ENCODE measurements around the gene ARHGEF5.
"Not testable (repeated sequence)": the region's sequence is repeated elsewhere in the genome, so short reads cannot be mapped to it uniquely, and the experiment has no call there.

Gene ARHGEF5

GRCh38 chr7:144407266-144407931 lies 52.2 kb downstream of the ARHGEF5 start:
- Histone ChIP-seq H3K4me2 (no peak overlapping the region), H3K4me1 (no peaks in the 10 kb centered on the region), H3K27ac (no peak overlapping the region), H3K27me3 (no peaks in the 10 kb centered on the region), H3K36me3 (no peaks in the 10 kb centered on the region), H4K20me1 (no peaks in the 10 kb centered on the region), H3K9me3 (no peaks in the 10 kb centered on the region), H3K9ac (no peak overlapping the region), H3K4me3 (no peak overlapping the region)
- no peak for TF ChIP-seq Cebpa-rat (IDR thresholded peaks at IDR 0.05)

- no peak for TF ChIP-seq Cebpa-rat (IDR thresholded peaks at IDR 0.05)
Measured at GRCh38 chr7:144408121-144408520, 52.9 kb downstream of the ARHGEF5 start.

GRCh38 chr7:144410441-144410840 lies 55.2 kb downstream of the ARHGEF5 start:
- TF ChIP-seq Cebpa-rat (IDR thresholded peaks at IDR 0.05) = no peak

More at GRCh38 chr7:144408121-144408520, 52.9 kb downstream of the ARHGEF5 start:
- no peak overlapping the region for H3K4me2 ChIP-seq
- no peak overlapping the region for H3K9ac ChIP-seq
- H4K20me1 ChIP-seq = no peaks in the 10 kb centered on the region
- no peaks in the 10 kb centered on the region for H3K36me3 ChIP-seq
- no peaks in the 10 kb centered on the region for H3K9me3 ChIP-seq
- H3K4me3 ChIP-seq = no peak overlapping the region
- no peak overlapping the region for H3K27ac ChIP-seq
- no peaks in the 10 kb centered on the region for H3K4me1 ChIP-seq
- H3K27me3 ChIP-seq = no peaks in the 10 kb centered on the region

GRCh38 chr7:144414815-144415214 lies 59.6 kb downstream of the ARHGEF5 start:
- Histone ChIP-seq H3K9ac (no peak overlapping the region), H3K4me3 (no peak overlapping the region), H3K27ac (no peak overlapping the region), H4K20me1 (no peaks in the 10 kb centered on the region), H3K9me3 (peaks cover 12% of the 10 kb centered on the region), H3K36me3 (no peaks in the 10 kb centered on the region), H3K27me3 (no peaks in the 10 kb centered on the region), H3K4me2 (no peak overlapping the region), H3K4me1 (no peaks in the 10 kb centered on the region)
- TF ChIP-seq Cebpa-rat (IDR thresholded peaks at IDR 0.05) = no peak

More at GRCh38 chr7:144410441-144410840, 55.2 kb downstream of the ARHGEF5 start:
- H3K27ac ChIP-seq = no peak overlapping the region
- no peaks in the 10 kb centered on the region for H3K4me1 ChIP-seq
- no peak overlapping the region for H3K4me2 ChIP-seq
- no peaks in the 10 kb centered on the region for H4K20me1 ChIP-seq
- H3K27me3 ChIP-seq = no peaks in the 10 kb centered on the region
- H3K9ac ChIP-seq = no peak overlapping the region
- H3K9me3 ChIP-seq = no peaks in the 10 kb centered on the region
- H3K36me3 ChIP-seq = no peaks in the 10 kb centered on the region
- H3K4me3 ChIP-seq = no peak overlapping the region

- H3K9me3 ChIP-seq = peaks cover 12% of the 10 kb centered on the region
- no peak overlapping the region for H3K27ac ChIP-seq
- no peaks in the 10 kb centered on the region for H4K20me1 ChIP-seq
- H3K36me3 ChIP-seq = no peaks in the 10 kb centered on the region
- no peak for TF ChIP-seq Cebpa-rat (IDR thresholded peaks at IDR 0.05)
- H3K4me3 ChIP-seq = no peak overlapping the region
- no peak overlapping the region for H3K4me2 ChIP-seq
- no peak overlapping the region for H3K9ac ChIP-seq
- no peaks in the 10 kb centered on the region for H3K27me3 ChIP-seq
- no peaks in the 10 kb centered on the region for H3K4me1 ChIP-seq
Measured at GRCh38 chr7:144415858-144416257, 60.7 kb downstream of the ARHGEF5 start.

GRCh38 chr7:144416341-144416740 lies 61.1 kb downstream of the ARHGEF5 start:
- Histone ChIP-seq H4K20me1 (no peaks in the 10 kb centered on the region), H3K4me1 (no peaks in the 10 kb centered on the region), H3K27ac (no peak overlapping the region), H3K9me3 (peaks cover 12% of the 10 kb centered on the region), H3K27me3 (no peaks in the 10 kb centered on the region), H3K4me2 (no peak overlapping the region), H3K36me3 (no peaks in the 10 kb centered on the region), H3K4me3 (no peak overlapping the region), H3K9ac (no peak overlapping the region)
- TF ChIP-seq Cebpa-rat (IDR thresholded peaks at IDR 0.05) = no peak

- H4K20me1 ChIP-seq, H3K27me3 ChIP-seq, H3K36me3 ChIP-seq, H3K9ac ChIP-seq, H3K4me2 ChIP-seq, H3K27ac ChIP-seq, H3K4me1 ChIP-seq, H3K4me3 ChIP-seq: not testable (repeated sequence)
- peaks cover 16% of the 10 kb centered on the region for H3K9me3 ChIP-seq
Measured at GRCh38 chr7:144418931-144419330, 63.7 kb downstream of the ARHGEF5 start.

- H3K9ac ChIP-seq, H3K4me2 ChIP-seq, H3K36me3 ChIP-seq, H4K20me1 ChIP-seq, H3K27me3 ChIP-seq, H3K27ac ChIP-seq, H3K4me3 ChIP-seq, H3K4me1 ChIP-seq: not testable (repeated sequence)
- peaks cover 54% of the 10 kb centered on the region for H3K9me3 ChIP-seq
Measured at GRCh38 chr7:144427539-144427938, 72.3 kb downstream of the ARHGEF5 start.

GRCh38 chr7:144428431-144428830 lies 73.2 kb downstream of the ARHGEF5 start:
- no peak overlapping the region for H3K9ac ChIP-seq
- TF ChIP-seq Cebpa-rat (IDR thresholded peaks at IDR 0.05) = no peak
- H3K4me2 ChIP-seq = no peak overlapping the region
- H3K9me3 ChIP-seq = peaks cover 54% of the 10 kb centered on the region
- H4K20me1 ChIP-seq = no peaks in the 10 kb centered on the region
- no peak overlapping the region for H3K27ac ChIP-seq
- no peaks in the 10 kb centered on the region for H3K36me3 ChIP-seq
- H3K4me3 ChIP-seq = no peak overlapping the region
- H3K4me1 ChIP-seq = no peaks in the 10 kb centered on the region
- no peaks in the 10 kb centered on the region for H3K27me3 ChIP-seq

Measured in BLaER1 (cell line).